Stimulated activated CD4-positive, alpha-beta T cell treated with anti-CD3 and anti-CD28 coated beads, Interleukin-1b, Interleukin-23, amount 100 ng/mL, for 4 hours (primary cell): Measurements from ENCODE around the gene IQCB1.
A peak's percentile ranks its signal among the peaks of the same experiment; 100 is the strongest.
"Not testable (repeated sequence)": the region's sequence is repeated elsewhere in the genome, so short reads cannot be mapped to it uniquely, and the experiment has no call there.

ENCODE experiments used
- DNase-seq, 2 donors: peaks; one replicate each; pipeline ENCODE4 v3.0.0-alpha.2; 2020; ENCODE audit warnings: low read depth in 2 of 2

The IQCB1 gene

GRCh38 chr3:121809249-121809648, 25.6 kb downstream of the IQCB1 start:
- no peak for DNase-seq

GRCh38 chr3:121803771-121804320, 31.0 kb downstream of the IQCB1 start:
- DNase-seq, result no peak

DNA sequence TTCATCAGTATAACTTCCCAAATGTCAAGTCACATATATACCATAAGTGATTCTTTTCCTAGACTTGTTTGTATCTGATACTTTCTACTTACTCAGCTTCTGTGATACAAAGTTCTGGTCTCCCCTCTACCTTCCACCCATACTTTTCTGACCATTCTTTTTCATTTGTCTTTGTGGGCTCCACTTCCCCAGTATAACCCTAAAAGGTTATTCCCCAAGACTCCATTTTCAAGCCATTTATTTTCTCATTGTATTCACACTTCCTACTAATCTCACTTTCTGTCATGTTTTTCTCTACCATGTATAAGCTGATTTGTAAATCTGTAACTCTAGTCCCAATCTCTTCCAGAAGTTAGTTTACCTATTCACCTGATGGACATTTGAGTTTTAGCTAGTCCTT, 34.0 kb downstream of the IQCB1 start:
- no peak for DNase-seq

- DNase-seq, result no peak
Observed at GRCh38 chr3:121796970-121797369, 37.9 kb downstream of the IQCB1 start.

DNA sequence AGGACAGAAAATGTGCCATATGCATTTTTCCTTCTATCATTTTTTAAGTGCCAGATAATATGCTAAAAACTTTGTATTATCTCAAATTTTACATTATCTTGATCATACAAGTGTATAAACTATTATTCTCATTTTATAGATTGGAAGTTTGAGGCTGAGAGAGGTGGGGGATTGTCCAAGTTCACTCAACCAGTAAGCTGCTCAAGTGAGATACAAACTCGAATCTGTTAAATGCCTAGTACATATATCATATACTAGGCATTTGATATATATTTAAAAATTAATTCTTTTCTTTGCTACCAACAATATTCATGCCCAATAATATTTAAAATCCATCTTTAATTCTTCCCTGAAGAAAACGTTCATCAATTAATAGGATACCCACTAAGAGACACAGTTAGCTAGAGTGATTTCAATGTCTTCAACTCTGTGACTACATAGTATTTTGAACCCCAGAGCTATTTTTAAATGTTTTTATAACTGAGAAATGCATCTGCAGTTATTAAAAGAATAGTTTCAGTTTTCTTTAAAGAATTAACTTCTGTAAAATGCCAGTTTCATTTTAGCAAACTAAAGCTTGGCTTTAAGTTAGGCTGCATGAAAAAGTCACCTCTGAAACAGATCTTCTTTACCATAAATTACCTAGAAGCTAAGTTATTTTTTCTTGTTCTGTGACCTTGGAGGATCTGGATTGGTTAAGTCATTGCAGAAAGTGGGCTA, 40.4 kb downstream of the IQCB1 start:
- no peak for DNase-seq

DNA sequence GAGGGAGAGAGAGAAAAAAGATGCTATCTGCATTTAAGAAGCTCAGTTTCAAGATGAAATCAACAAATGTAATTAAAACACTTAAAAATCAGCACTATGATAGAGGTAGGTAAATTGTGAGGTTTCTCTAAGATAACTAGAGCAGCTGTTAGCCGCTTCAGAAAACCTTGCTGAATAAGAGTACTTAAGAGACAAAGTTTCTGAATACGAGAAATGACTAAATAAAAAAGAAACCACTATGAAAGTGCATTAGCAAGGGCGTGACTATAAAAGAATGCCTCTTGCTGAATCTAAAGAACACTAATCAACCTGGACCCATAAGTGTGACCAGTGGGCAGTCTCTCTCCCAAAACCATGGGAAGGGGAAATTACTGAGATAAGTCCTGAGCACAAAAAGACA, 41.8 kb downstream of the IQCB1 start:
- DNase-seq, result no peak

DNA sequence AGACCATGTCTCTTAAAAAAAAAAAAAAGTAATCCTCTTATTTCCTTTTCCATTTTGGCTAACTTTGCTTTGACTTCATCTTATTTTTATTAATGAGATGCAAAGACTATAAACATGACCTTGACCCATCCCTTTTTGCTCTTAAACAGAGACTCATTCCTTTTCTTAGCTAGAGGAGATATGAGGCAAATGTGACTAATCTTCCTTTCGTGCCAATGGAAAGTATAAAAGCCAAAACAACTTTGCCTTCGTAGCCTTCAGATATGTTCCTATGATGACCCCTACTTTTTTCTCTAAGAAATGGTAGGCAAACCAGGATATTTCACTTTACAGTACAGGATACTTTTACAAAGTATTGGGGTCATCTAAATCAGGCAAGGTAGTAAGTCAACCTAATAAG, 48.4 kb downstream of the IQCB1 start:
- no peak for DNase-seq

GRCh38 chr3:121782784-121783183, 52.1 kb downstream of the IQCB1 start:
- DNase-seq, result not testable (repeated sequence)

DNA sequence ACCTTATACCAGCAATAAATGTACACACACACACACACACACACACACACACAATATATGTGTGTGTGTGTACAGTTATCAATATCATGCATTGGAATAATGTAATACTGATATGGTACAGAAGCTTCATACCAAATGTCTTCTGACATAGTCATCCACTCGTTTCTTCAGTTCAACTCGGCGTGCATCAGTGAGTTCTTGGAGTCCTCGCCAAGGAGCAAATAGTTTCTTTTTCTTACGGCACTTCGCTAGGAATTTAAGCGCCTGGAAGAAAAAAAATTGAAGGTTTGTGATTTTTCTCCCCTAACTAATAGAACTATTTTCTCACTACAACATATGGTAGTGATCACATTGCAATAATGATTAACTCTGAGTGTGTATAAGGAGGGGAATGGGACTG, 53.2 kb downstream of the IQCB1 start:
- no peak for DNase-seq

- DNase-seq, result not testable (repeated sequence)
Observed at GRCh38 chr3:121775095-121775494, 59.8 kb downstream of the IQCB1 start.

GRCh38 chr3:121769246-121769645, 65.6 kb downstream of the IQCB1 start:
- no peak for DNase-seq

- DNase-seq, result no peak
Observed at GRCh38 chr3:121768452-121768851, 66.4 kb downstream of the IQCB1 start.

- no peak for DNase-seq
Observed at GRCh38 chr3:121759541-121760202, 75.2 kb downstream of the IQCB1 start.

DNA sequence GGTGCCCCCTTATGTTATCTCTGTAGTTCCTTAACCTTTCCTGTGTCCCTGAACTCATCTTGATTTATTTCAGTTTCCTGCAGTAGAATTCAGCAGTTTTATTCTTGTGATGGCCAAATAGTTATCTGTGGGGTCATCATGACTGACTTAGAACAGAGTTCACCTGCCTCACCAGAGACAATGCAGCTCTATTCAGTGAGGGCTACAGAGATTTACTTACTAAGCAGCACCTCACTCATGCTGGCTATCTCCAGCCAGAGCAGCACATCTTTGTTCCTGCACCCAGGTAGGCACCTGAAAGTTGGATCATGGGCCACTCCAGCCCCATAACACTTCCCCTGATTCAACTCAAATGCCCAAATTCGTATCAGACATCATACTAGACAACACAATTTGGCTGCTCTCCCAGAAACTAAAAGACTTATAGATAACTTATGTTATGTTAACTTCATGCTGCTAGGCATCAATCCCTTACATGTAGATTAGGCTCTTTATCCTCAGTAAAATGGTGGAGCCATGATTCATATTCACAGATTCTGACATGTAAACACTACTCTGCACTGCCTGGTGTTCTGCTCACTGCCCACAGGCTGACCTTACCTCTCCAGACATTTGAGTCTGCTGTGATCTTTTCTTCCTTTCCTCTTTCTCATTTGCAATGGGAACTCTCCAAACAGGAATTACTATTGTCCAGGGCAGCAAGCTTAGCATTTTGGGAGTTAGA, 76.0 kb downstream of the IQCB1 start:
- no peak for DNase-seq

GRCh38 chr3:121757812-121758545, 76.9 kb downstream of the IQCB1 start:
- no peak for DNase-seq

DNA sequence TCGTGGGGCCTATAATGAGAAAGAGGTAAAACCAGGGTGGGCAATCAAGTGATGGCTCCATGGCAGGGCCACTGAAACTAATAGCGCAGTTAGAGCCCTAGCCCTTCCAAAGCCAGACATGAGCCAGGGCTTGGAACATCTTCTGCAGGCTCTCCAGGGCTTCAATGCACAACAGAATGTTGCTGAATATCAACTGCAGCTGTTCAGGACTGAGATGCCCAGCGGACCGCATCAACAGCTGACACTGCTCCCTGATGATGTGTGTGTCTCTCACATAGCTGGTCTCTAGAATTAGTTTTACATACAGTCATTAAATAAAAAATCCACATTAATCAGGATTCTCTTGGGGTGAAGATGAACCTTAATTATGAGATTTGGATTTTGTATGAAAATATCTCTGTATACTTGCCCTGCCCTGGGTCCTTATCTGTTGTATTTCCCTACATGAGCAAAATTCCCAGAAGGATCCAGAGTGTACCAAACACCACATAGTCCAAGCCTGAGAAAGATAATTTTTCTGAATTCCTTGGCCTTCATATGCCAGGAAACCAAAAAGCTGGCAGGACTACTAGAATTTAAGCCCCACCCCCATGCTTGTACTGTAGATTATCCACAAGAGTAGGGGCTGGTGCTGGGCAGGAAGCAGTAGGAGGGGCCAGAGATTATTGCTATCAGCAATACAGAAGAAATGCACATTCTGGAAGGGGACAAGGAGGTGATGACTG, 77.6 kb downstream of the IQCB1 start:
- DNase-seq, result no peak

GRCh38 chr3:121752772-121753171, 82.1 kb downstream of the IQCB1 start:
- DNase-seq, result no peak

DNA sequence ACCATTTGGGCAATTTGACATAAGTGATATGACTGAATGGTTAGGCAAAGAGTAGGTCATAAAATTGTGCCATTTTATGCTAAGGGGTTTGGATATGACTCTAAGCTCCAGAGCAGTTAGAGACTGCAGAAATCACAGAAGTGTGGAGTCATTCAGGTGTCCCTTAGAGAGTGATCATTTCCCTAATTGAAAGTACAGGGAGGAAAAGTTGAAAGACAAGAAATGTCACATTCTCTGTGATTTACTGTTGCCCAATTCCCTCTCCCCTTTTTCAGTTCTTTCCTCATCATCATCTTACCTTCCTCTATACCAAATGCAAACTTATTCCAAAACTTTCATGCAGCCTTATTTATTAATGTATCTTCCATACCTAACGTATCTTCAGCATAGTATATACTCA, 82.6 kb downstream of the IQCB1 start:
- no peak for DNase-seq

GRCh38 chr3:121750087-121750415, 84.8 kb downstream of the IQCB1 start:
- DNase-seq, result no peak

- DNase-seq, result peak; percentile 80 to 81
Observed at GRCh38 chr3:121749276-121750086, 85.4 kb downstream of the IQCB1 start, which contains the start of gene GOLGB1. GOLGB1 (minus strand) TSS chr3:121749741; CDS start chr3:121730971, 18,770 bp downstream.
